Erythroblast (primary cell): ENCODE results near the gene SP9.

Experiments
- GATA1 ChIP-seq: IDR thresholded peaks from 2 replicates; pipeline ENCODE4 v1.6.1; 2011; ENCODE audit warnings: low read depth, mild to moderate bottlenecking, control low read depth, low read length, moderate library complexity
- POLR2A ChIP-seq: IDR thresholded peaks from 2 replicates; pipeline ENCODE4 v1.6.1; 2011; ENCODE audit warnings: mild to moderate bottlenecking, low read length

DNA sequence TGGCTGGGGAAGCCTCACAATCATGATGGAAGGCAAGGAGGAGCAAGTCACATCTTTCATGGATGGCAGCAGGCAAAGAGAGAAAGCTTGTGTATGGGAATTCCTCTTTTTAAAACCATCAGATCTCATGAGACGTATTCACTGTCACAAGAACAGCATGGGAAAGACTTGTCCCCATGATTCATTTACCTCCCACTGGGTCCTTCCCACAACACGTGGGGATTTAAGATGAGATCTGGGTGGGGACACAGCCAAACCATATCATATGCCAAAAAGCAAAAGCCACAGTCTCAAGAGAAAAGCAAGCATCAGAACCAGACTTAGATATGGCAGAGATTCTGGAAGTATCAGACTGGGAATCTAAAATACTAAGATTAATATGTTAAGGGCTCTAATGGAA lies 30.8 kb downstream of the SP9 start:
- TF ChIP-seq POLR2A (no peak), GATA1 (no peak)
